Measurements from ENCODE around the gene ZNF821. TPM values are rescaled to one million over a fixed set of nuclear protein-coding genes. Genes with fewer than 3 reads are reported as not detected.
"Not testable (repeated sequence)": the region's sequence is repeated elsewhere in the genome, so short reads cannot be mapped to it uniquely, and the experiment has no call there.

ZNF821 gene
- total RNA-seq, 4 donors from 2014 or later: 4.0 to 19.4 (median 8.1) TPM

- H3K4me3 ChIP-seq: no peak overlapping the region
- no peak for DNase-seq
- no peaks in the 10 kb centered on the region for H3K9me3 ChIP-seq
- H3K27ac ChIP-seq: no peak overlapping the region
- intact Hi-C loops (cut with DNase I; ENCODE audit: low total_unique reads) (loop anchor here (2.0 kb wide), 1 partner anchor 25 kb away; no protein-coding TSS in a partner anchor), in situ Hi-C loops (cut with MboI; ENCODE audit: low sequenced_read_pairs in 4 of 4) (no loop called here)
- H3K4me1 ChIP-seq: peaks cover 20 to 22% of the 10 kb centered on the region in 2 donors
- TF ChIP-seq CTCF (IDR thresholded peaks at IDR 0.05 in 4 of 5, conservative IDR thresholded peaks at IDR 0.05 in 1 of 5) (no peak), POLR2A (IDR thresholded peaks at IDR 0.05) (no peak)
- no peaks in the 10 kb centered on the region for H3K36me3 ChIP-seq
- no peaks in the 10 kb centered on the region for H3K27me3 ChIP-seq
- no peak for ATAC-seq
Observed at GRCh38 chr16:71843572-71843971, 40.4 kb downstream of the ZNF821 start.

DNA sequence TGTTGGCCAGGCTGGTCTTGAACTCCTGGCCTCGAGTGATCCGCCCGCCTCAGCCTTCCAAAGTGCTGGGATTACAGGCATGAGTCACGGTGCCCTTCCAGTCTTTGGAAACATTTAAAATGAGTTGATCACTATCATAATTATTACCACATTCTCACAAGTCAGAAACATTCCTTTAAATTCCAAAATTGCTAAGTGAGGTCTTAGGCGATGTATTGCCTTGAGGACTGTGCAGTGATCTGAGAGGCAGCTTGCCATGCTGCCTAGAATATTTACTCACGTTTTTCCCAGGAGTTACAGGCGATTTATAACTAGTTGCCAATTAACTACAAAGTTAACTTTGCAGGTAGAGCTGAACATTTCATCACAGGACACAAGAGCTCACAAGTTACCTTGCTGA lies 43.9 kb downstream of the ZNF821 start:
- intact Hi-C loops (cut with DNase I; ENCODE audit: low total_unique reads): no loop called here
- no peak for ATAC-seq

DNA sequence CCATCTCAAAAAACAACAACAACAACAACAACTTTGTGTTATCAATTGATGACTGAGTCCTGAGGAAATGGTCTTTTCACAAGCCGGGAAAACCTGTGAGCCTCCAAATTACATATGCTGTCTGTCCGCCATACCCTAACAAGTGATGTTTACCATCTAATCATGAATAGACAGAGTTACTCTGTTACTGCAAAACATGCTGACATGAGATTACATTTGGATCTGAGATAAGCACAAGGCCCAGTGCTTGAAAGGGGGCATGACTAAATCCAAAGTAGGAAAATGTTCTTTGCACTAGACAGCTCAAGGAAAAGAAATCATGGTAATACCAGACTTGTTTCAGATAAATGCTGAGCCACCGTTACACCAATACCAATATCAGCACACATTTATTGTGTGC lies 46.8 kb downstream of the ZNF821 start:
- no peaks in the 10 kb centered on the region for H3K9me3 ChIP-seq

More for the DNA sequence above, 43.9 kb downstream of the ZNF821 start:
- Histone ChIP-seq H3K4me1 (no peaks in the 10 kb centered on the region), H3K27me3 (no peaks in the 10 kb centered on the region), H3K9me3 (no peaks in the 10 kb centered on the region), H3K36me3 (no peaks in the 10 kb centered on the region), H3K4me3 (no peak overlapping the region), H3K27ac (no peak overlapping the region)
- TF ChIP-seq CTCF (IDR thresholded peaks at IDR 0.05 in 4 of 5, conservative IDR thresholded peaks at IDR 0.05 in 1 of 5) (no peak), POLR2A (IDR thresholded peaks at IDR 0.05) (no peak)
- no peak for DNase-seq
- in situ Hi-C loops (cut with MboI; ENCODE audit: low sequenced_read_pairs in 4 of 4): no loop called here

GRCh38 chr16:71834291-71834690 lies 49.7 kb downstream of the ZNF821 start:
- intact Hi-C loops (cut with DNase I; ENCODE audit: low total_unique reads) (no loop called here), in situ Hi-C loops (cut with MboI; ENCODE audit: low sequenced_read_pairs in 4 of 4) (no loop called here)
- Histone ChIP-seq H3K4me1 (no peaks in the 10 kb centered on the region), H3K36me3 (no peaks in the 10 kb centered on the region), H3K27me3 (no peaks in the 10 kb centered on the region), H3K9me3 (no peaks in the 10 kb centered on the region), H3K27ac (no peak overlapping the region), H3K4me3 (no peak overlapping the region)
- ATAC-seq (no peak), DNase-seq (no peak)
- no peak for TF ChIP-seq CTCF (IDR thresholded peaks at IDR 0.05 in 4 of 5, conservative IDR thresholded peaks at IDR 0.05 in 1 of 5)
- TF ChIP-seq POLR2A (IDR thresholded peaks at IDR 0.05): no peak

More for the DNA sequence above, 46.8 kb downstream of the ZNF821 start:
- DNase-seq: no peak
- H3K36me3 ChIP-seq: no peaks in the 10 kb centered on the region
- TF ChIP-seq CTCF (IDR thresholded peaks at IDR 0.05 in 4 of 5, conservative IDR thresholded peaks at IDR 0.05 in 1 of 5): no peak
- TF ChIP-seq POLR2A (IDR thresholded peaks at IDR 0.05): no peak
- H3K4me1 ChIP-seq: no peaks in the 10 kb centered on the region
- ATAC-seq: no peak
- no peak overlapping the region for H3K4me3 ChIP-seq
- intact Hi-C loops (cut with DNase I; ENCODE audit: low total_unique reads) (no loop called here), in situ Hi-C loops (cut with MboI; ENCODE audit: low sequenced_read_pairs in 4 of 4) (no loop called here)
- no peaks in the 10 kb centered on the region for H3K27me3 ChIP-seq
- no peak overlapping the region for H3K27ac ChIP-seq

GRCh38 chr16:71832112-71832511 lies 51.9 kb downstream of the ZNF821 start:
- H3K27ac ChIP-seq; H3K27me3 ChIP-seq; in situ Hi-C loops (cut with MboI; ENCODE audit: low sequenced_read_pairs in 4 of 4); H3K9me3 ChIP-seq; intact Hi-C loops (cut with DNase I; ENCODE audit: low total_unique reads); H3K4me3 ChIP-seq; ATAC-seq; DNase-seq; H3K4me1 ChIP-seq; H3K36me3 ChIP-seq: not testable (repeated sequence)

DNA sequence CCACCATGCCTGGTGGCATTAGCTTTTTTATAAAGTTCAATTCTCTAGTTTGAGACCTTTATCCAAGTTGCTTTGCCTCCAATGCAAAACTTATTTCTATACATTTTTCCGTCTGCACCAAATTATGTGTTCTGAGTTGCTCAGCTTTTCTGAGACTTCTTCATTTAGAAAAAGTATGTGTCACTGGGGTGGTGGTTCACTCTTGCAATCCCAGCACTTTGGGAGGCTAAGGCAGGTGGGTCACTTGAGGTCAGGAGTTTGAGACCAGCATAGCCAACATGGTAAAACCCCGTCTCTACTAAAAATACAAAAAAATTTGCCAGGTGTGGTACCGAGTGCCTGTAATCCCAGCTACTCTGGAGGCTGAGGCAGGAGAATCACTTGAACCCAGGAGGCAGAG lies 52.3 kb downstream of the ZNF821 start:
- H3K27me3 ChIP-seq; H3K9me3 ChIP-seq; ATAC-seq; H3K27ac ChIP-seq; intact Hi-C loops (cut with DNase I; ENCODE audit: low total_unique reads); in situ Hi-C loops (cut with MboI; ENCODE audit: low sequenced_read_pairs in 4 of 4); H3K36me3 ChIP-seq; H3K4me3 ChIP-seq; H3K4me1 ChIP-seq; DNase-seq: not testable (repeated sequence)
